Body of pancreas (tissue), 4 donors: ENCODE data around the gene ABCD3. TPM values are rescaled to one million over a fixed set of nuclear protein-coding genes. Genes with fewer than 3 reads are reported as not detected.

ENCODE experiments used
- ATAC-seq: fragments of 150-250 bp; one replicate; pipeline ENCODE4 v1.9.1; 2016
- DNase-seq, 4 donors: peaks; one replicate each; pipeline ENCODE4 v3.0.0-alpha.2; 2019
- H3K27ac ChIP-seq, 4 donors: fragments of 200-600 bp; sonication (generic); 1 replicate in 3 of 4; 2 replicates in 1 of 4; pipeline versions ENCODE4 v1.5.1 to v1.6.1; 2016 to 2019; ENCODE audit warnings: mild to moderate bottlenecking in 1 of 4, mixed read lengths in 1 of 4, moderate library complexity in 1 of 4
- H3K27me3 ChIP-seq, 2 donors: fragments of 200-600 bp; sonication (generic); one replicate each; pipeline ENCODE4 v1.6.0; 2016; ENCODE audit warnings: mild to moderate bottlenecking in 1 of 2
- H3K36me3 ChIP-seq, 2 donors: fragments of 200-600 bp; sonication (generic); replicated peaks in 1 of 2; 2 replicates each; pipeline ENCODE4 v1.5.1; 2016; ENCODE audit warnings: low read depth in 2 of 2; ENCODE audit not compliant: insufficient read depth in 1 of 2
- H3K4me1 ChIP-seq: fragments of 200-600 bp; sonication (generic); one replicate; pipeline ENCODE4 v1.6.0; 2016
- H3K4me3 ChIP-seq, 2 donors: fragments of 200-600 bp; sonication (generic); 1 replicate in 1 of 2; 2 replicates in 1 of 2; pipeline ENCODE4 v1.5.1; 2016 to 2019
- H3K9me3 ChIP-seq, 3 donors: fragments of 200-600 bp; sonication (generic); 1 replicate in 2 of 3; 2 replicates in 1 of 3; pipeline ENCODE4 v1.5.1; 2016
- CTCF ChIP-seq, 7 experiments: fragments of 450-650 bp in 4 of 7; fragments of 200-600 bp in 3 of 7; sonication (generic) in 3 of 7; IDR thresholded peaks; one replicate each; pipeline ENCODE4 v1.5.1; 2016 to 2019; ENCODE audit warnings: antibody characterized with exemption in 7 of 7
- POLR2A ChIP-seq, 3 donors: fragments of 450-650 bp; IDR thresholded peaks; one replicate each; pipeline ENCODE4 v1.6.1; 2016; ENCODE audit warnings: antibody characterized with exemption in 3 of 3, mild to moderate bottlenecking in 2 of 3
- WGBS, 2 donors: methylation state at CpG; one replicate each; pipeline ENCODE4 v1.1.5; 2017; 5-methylcytosine and 5-hydroxymethylcytosine counted together
- intact Hi-C: fragments of 100-400 bp; cut with DNase I; formaldehyde crosslinking; loops from one replicate; pipeline ENCODE4 v1.15.1; 2023
- total RNA-seq, 2 donors: library from RNA; depleted of rRNA; stranded (reverse); fragments of >200 nt; gene quantifications; one replicate each; pipeline ENCODE4 v1.1.0, GENCODE V29; 2016

Gene ABCD3
- total RNA-seq, 2 donors from 2014 or later, result 27.4 to 29.8 TPM

- intact Hi-C loops, result no loop called here
- WGBS, 2 donors, result 67 to 74% methylated on average over 4 of the region's 4 CpGs
- H3K27ac ChIP-seq, result peak overlapping the region in 2 of 4 donors; percentile 38 to 46
- peak; percentile 16 for ATAC-seq
- no peaks in the 10 kb centered on the region for H3K9me3 ChIP-seq
- H3K27me3 ChIP-seq, result no peaks in the 10 kb centered on the region
- no peak for DNase-seq
- peaks cover 34% of the 10 kb centered on the region for H3K4me1 ChIP-seq
- no peak for TF ChIP-seq CTCF (IDR thresholded peaks at IDR 0.05)
- TF ChIP-seq POLR2A (IDR thresholded peaks at IDR 0.05), result no peak
- H3K4me3 ChIP-seq, result no peak overlapping the region
- H3K36me3 ChIP-seq, result no peaks in the 10 kb centered on the region
Measured at GRCh38 chr1:94544706-94545490, 126.7 kb downstream of the ABCD3 start.

GRCh38 chr1:94549706-94550105 lies 131.5 kb downstream of the ABCD3 start:
- Histone ChIP-seq H3K9me3 (no peaks in the 10 kb centered on the region), H3K4me1 (peaks cover 41% of the 10 kb centered on the region), H3K27ac (peak overlapping the region in 2 of 4 donors; percentile 8 to 55), H3K27me3 (no peaks in the 10 kb centered on the region), H3K4me3 (no peak overlapping the region), H3K36me3 (no peaks in the 10 kb centered on the region)
- TF ChIP-seq CTCF (IDR thresholded peaks at IDR 0.05) (no peak), POLR2A (IDR thresholded peaks at IDR 0.05) (no peak)
- ATAC-seq, result no peak
- WGBS, 2 donors, result 65 to 68% methylated on average over 5 of the region's 5 CpGs
- intact Hi-C loops, result no loop called here
- no peak for DNase-seq

- no peaks in the 10 kb centered on the region for H3K9me3 ChIP-seq
- no peaks in the 10 kb centered on the region for H3K27me3 ChIP-seq
- DNase-seq, result no peak
- no peak overlapping the region for H3K4me3 ChIP-seq
- H3K27ac ChIP-seq, result peak overlapping the region in 3 of 4 donors; percentile 55 to 61 (median 60)
- intact Hi-C loops, result no loop called here
- no peak for ATAC-seq
- WGBS, 2 donors, result 55 to 56% methylated on average over 6 of the region's 6 CpGs
- H3K36me3 ChIP-seq, result no peaks in the 10 kb centered on the region
- peaks cover 34% of the 10 kb centered on the region for H3K4me1 ChIP-seq
- TF ChIP-seq CTCF (IDR thresholded peaks at IDR 0.05), result no peak
- TF ChIP-seq POLR2A (IDR thresholded peaks at IDR 0.05), result no peak
Measured at GRCh38 chr1:94550396-94550795, 132.2 kb downstream of the ABCD3 start.

GRCh38 chr1:94550800-94551241 lies 132.6 kb downstream of the ABCD3 start:
- ATAC-seq (peak; percentile 77), DNase-seq (peak in 3 of 4 donors; percentile 31 to 37 (median 35))
- no peaks in the 10 kb centered on the region for H3K36me3 ChIP-seq
- no peak overlapping the region for H3K4me3 ChIP-seq
- peaks cover 34% of the 10 kb centered on the region for H3K4me1 ChIP-seq
- no peaks in the 10 kb centered on the region for H3K9me3 ChIP-seq
- H3K27ac ChIP-seq, result peak overlapping the region in 3 of 4 donors; percentile 55 to 61 (median 60)
- WGBS, 2 donors, result 43 to 53% methylated on average over 5 of the region's 5 CpGs
- TF ChIP-seq POLR2A (IDR thresholded peaks at IDR 0.05), result no peak
- no peak for TF ChIP-seq CTCF (IDR thresholded peaks at IDR 0.05)
- intact Hi-C loops, result no loop called here
- H3K27me3 ChIP-seq, result no peaks in the 10 kb centered on the region
